ENCODE results near the gene CHSY1. TPM values are rescaled to one million over a fixed set of nuclear protein-coding genes. Genes with fewer than 3 reads are reported as not detected.

The CHSY1 gene
- total RNA-seq, 5 donors from 2014 or later (not counting 1 experiment from before 2014, with no cell fraction given): 10.8 to 17.7 (median 14.8) TPM

- ATAC-seq (replicated peaks in 1 of 4) (no peak), DNase-seq (no peak)
- 91% methylated on average over 4 of the region's 5 CpGs for WGBS (ENCODE audit: insufficient coverage)
- Mint-ChIP-seq H3K4me3 (no peak overlapping the region), H3K36me3 (peaks cover 68% of the 10 kb centered on the region), H3K27ac (no peak overlapping the region), H3K27me3 (no peaks in the 10 kb centered on the region), H3K4me1 (peaks cover 29 to 52% (median 44%) of the 10 kb centered on the region in 3 donors), H3K9me3 (peaks cover 4 to 17% (median 11%) of the 10 kb centered on the region in 3 donors)
- CTCF ChIA-PET: no interaction called here
- Histone ChIP-seq H3K4me3 (ENCODE audit: control insufficient read depth in 1 of 2, extremely low read depth in 1 of 2, low read length in 1 of 2) (no peak overlapping the region), H3K27ac (ENCODE audit: low read length) (no peak overlapping the region), H3K4me1 (ENCODE audit: control insufficient read depth in 1 of 2, extremely low read depth in 1 of 2, insufficient read depth in 2 of 2, low read length in 2 of 2) (peaks cover 0 to 11% of the 10 kb centered on the region in 2 experiments), H3K9me3 (no peaks in the 10 kb centered on the region), H3K36me3 (ENCODE audit: control insufficient read depth in 2 of 2, extremely low read depth in 1 of 2, insufficient read depth in 1 of 2, low read length in 1 of 2) (peaks cover 3 to 29% of the 10 kb centered on the region in 2 donors), H3K27me3 (replicated peaks in 1 of 2; ENCODE audit: control insufficient read depth in 2 of 2, extremely low read depth in 1 of 2, insufficient read depth in 2 of 2, low read length in 1 of 2) (no peaks in the 10 kb centered on the region)
- POLR2A ChIA-PET: no interaction called here
Measured at GRCh38 chr15:101232677-101233076, 19.2 kb downstream of the CHSY1 start.

GRCh38 chr15:101228313-101228712 lies 23.5 kb downstream of the CHSY1 start:
- CTCF ChIA-PET: no interaction called here
- Mint-ChIP-seq H3K4me1 (peaks cover 42 to 62% (median 57%) of the 10 kb centered on the region in 3 donors), H3K36me3 (peaks cover 64% of the 10 kb centered on the region), H3K27me3 (no peaks in the 10 kb centered on the region), H3K9me3 (peaks cover 4 to 19% (median 11%) of the 10 kb centered on the region in 3 donors), H3K4me3 (no peak overlapping the region), H3K27ac (no peak overlapping the region)
- POLR2A ChIA-PET: no interaction called here
- no peak for DNase-seq
- H3K36me3 ChIP-seq (ENCODE audit: control insufficient read depth in 2 of 2, extremely low read depth in 1 of 2, insufficient read depth in 1 of 2, low read length in 1 of 2): peaks cover 3 to 14% of the 10 kb centered on the region in 2 donors
- H3K27ac ChIP-seq (ENCODE audit: low read length): no peak overlapping the region
- H3K27me3 ChIP-seq (replicated peaks in 1 of 2; ENCODE audit: control insufficient read depth in 2 of 2, extremely low read depth in 1 of 2, insufficient read depth in 2 of 2, low read length in 1 of 2): no peaks in the 10 kb centered on the region
- no peaks in the 10 kb centered on the region for H3K9me3 ChIP-seq
- H3K4me1 ChIP-seq (ENCODE audit: control insufficient read depth in 1 of 2, extremely low read depth in 1 of 2, insufficient read depth in 2 of 2, low read length in 2 of 2): peaks cover 0 to 3% of the 10 kb centered on the region in 2 experiments
- no peak overlapping the region for H3K4me3 ChIP-seq (ENCODE audit: control insufficient read depth in 1 of 2, extremely low read depth in 1 of 2, low read length in 1 of 2)
- no peak for ATAC-seq (replicated peaks in 1 of 4)

GRCh38 chr15:101225658-101226057 lies 26.2 kb downstream of the CHSY1 start:
- POLR2A ChIA-PET: no interaction called here
- no peak for DNase-seq
- peaks cover 3 to 4% of the 10 kb centered on the region in 2 donors for H3K36me3 ChIP-seq (ENCODE audit: control insufficient read depth in 2 of 2, extremely low read depth in 1 of 2, insufficient read depth in 1 of 2, low read length in 1 of 2)
- no peak for ATAC-seq (replicated peaks in 1 of 4)
- no CpG with 5 or more reads among the region's 5 CpGs for WGBS (ENCODE audit: insufficient coverage)
- H3K36me3 Mint-ChIP-seq: peaks cover 50% of the 10 kb centered on the region
- peaks cover 4 to 19% (median 11%) of the 10 kb centered on the region in 3 donors for H3K9me3 Mint-ChIP-seq
- no peaks in the 10 kb centered on the region for H3K9me3 ChIP-seq
- H3K4me1 Mint-ChIP-seq: peaks cover 40 to 61% (median 54%) of the 10 kb centered on the region in 3 donors
- CTCF ChIA-PET: no interaction called here
- H3K4me3 ChIP-seq (ENCODE audit: control insufficient read depth in 1 of 2, extremely low read depth in 1 of 2, low read length in 1 of 2): no peak overlapping the region
- no peaks in the 10 kb centered on the region for H3K27me3 ChIP-seq (replicated peaks in 1 of 2; ENCODE audit: control insufficient read depth in 2 of 2, extremely low read depth in 1 of 2, insufficient read depth in 2 of 2, low read length in 1 of 2)
- H3K27ac Mint-ChIP-seq: no peak overlapping the region
- no peaks in the 10 kb centered on the region for H3K27me3 Mint-ChIP-seq
- no peaks in the 10 kb centered on the region for H3K4me1 ChIP-seq (ENCODE audit: control insufficient read depth in 1 of 2, extremely low read depth in 1 of 2, insufficient read depth in 2 of 2, low read length in 2 of 2)
- no peak overlapping the region for H3K4me3 Mint-ChIP-seq
- no peak overlapping the region for H3K27ac ChIP-seq (ENCODE audit: low read length)

GRCh38 chr15:101221902-101222301 lies 29.9 kb downstream of the CHSY1 start:
- peaks cover 0 to 4% of the 10 kb centered on the region in 2 experiments for H3K4me1 ChIP-seq (ENCODE audit: control insufficient read depth in 1 of 2, extremely low read depth in 1 of 2, insufficient read depth in 2 of 2, low read length in 2 of 2)
- H3K9me3 ChIP-seq: no peaks in the 10 kb centered on the region
- no peak overlapping the region for H3K4me3 Mint-ChIP-seq
- H3K4me1 Mint-ChIP-seq: peaks cover 44 to 72% (median 62%) of the 10 kb centered on the region in 3 donors
- no peak overlapping the region for H3K4me3 ChIP-seq (ENCODE audit: control insufficient read depth in 1 of 2, extremely low read depth in 1 of 2, low read length in 1 of 2)
- H3K9me3 Mint-ChIP-seq: no peaks in the 10 kb centered on the region
- POLR2A ChIA-PET: no interaction called here
- H3K27me3 ChIP-seq (replicated peaks in 1 of 2; ENCODE audit: control insufficient read depth in 2 of 2, extremely low read depth in 1 of 2, insufficient read depth in 2 of 2, low read length in 1 of 2): no peaks in the 10 kb centered on the region
- no peak for ATAC-seq (replicated peaks in 1 of 4)
- H3K27me3 Mint-ChIP-seq: no peaks in the 10 kb centered on the region
- CTCF ChIA-PET: interaction anchor here (0.6 to 1.5 kb wide), 3 partner anchors 16 to 19 kb away, joined by 3 to 4 read pairs (median 3); no protein-coding TSS in a partner anchor
- peaks cover 0 to 4% of the 10 kb centered on the region in 2 donors for H3K36me3 ChIP-seq (ENCODE audit: control insufficient read depth in 2 of 2, extremely low read depth in 1 of 2, insufficient read depth in 1 of 2, low read length in 1 of 2)
- no peak overlapping the region for H3K27ac ChIP-seq (ENCODE audit: low read length)
- H3K36me3 Mint-ChIP-seq: peaks cover 41% of the 10 kb centered on the region
- DNase-seq: no peak
- no CpG with 5 or more reads among the region's 4 CpGs for WGBS (ENCODE audit: insufficient coverage)
- H3K27ac Mint-ChIP-seq: no peak overlapping the region

GRCh38 chr15:101220060-101220459 lies 31.8 kb downstream of the CHSY1 start:
- H3K27me3 Mint-ChIP-seq: no peaks in the 10 kb centered on the region
- peaks cover 0 to 4% of the 10 kb centered on the region in 2 donors for H3K36me3 ChIP-seq (ENCODE audit: control insufficient read depth in 2 of 2, extremely low read depth in 1 of 2, insufficient read depth in 1 of 2, low read length in 1 of 2)
- peaks cover 0 to 4% of the 10 kb centered on the region in 2 experiments for H3K4me1 ChIP-seq (ENCODE audit: control insufficient read depth in 1 of 2, extremely low read depth in 1 of 2, insufficient read depth in 2 of 2, low read length in 2 of 2)
- 100% methylated on average over 2 of the region's 2 CpGs for WGBS (ENCODE audit: insufficient coverage)
- DNase-seq (no peak), ATAC-seq (replicated peaks in 1 of 4) (no peak)
- no peaks in the 10 kb centered on the region for H3K27me3 ChIP-seq (replicated peaks in 1 of 2; ENCODE audit: control insufficient read depth in 2 of 2, extremely low read depth in 1 of 2, insufficient read depth in 2 of 2, low read length in 1 of 2)
- peaks cover 36 to 65% (median 58%) of the 10 kb centered on the region in 3 donors for H3K4me1 Mint-ChIP-seq
- H3K36me3 Mint-ChIP-seq: peaks cover 35% of the 10 kb centered on the region
- no peak overlapping the region for H3K27ac ChIP-seq (ENCODE audit: low read length)
- ChIA-PET POLR2A (no interaction called here), CTCF (no interaction called here)
- H3K27ac Mint-ChIP-seq: no peak overlapping the region
- no peak overlapping the region for H3K4me3 Mint-ChIP-seq
- no peak overlapping the region for H3K4me3 ChIP-seq (ENCODE audit: control insufficient read depth in 1 of 2, extremely low read depth in 1 of 2, low read length in 1 of 2)
- H3K9me3 Mint-ChIP-seq: no peaks in the 10 kb centered on the region
- H3K9me3 ChIP-seq: no peaks in the 10 kb centered on the region

GRCh38 chr15:101219441-101219840 lies 32.4 kb downstream of the CHSY1 start:
- DNase-seq: no peak
- CTCF ChIA-PET: no interaction called here
- peak overlapping the region in 1 of 2 donors; percentile 4 for H3K27ac Mint-ChIP-seq
- peaks cover 33 to 63% (median 55%) of the 10 kb centered on the region in 3 donors for H3K4me1 Mint-ChIP-seq
- no peak overlapping the region for H3K4me3 ChIP-seq (ENCODE audit: control insufficient read depth in 1 of 2, extremely low read depth in 1 of 2, low read length in 1 of 2)
- H3K4me3 Mint-ChIP-seq: no peak overlapping the region
- H3K27me3 Mint-ChIP-seq: no peaks in the 10 kb centered on the region
- peaks cover 0 to 4% of the 10 kb centered on the region in 2 donors for H3K36me3 ChIP-seq (ENCODE audit: control insufficient read depth in 2 of 2, extremely low read depth in 1 of 2, insufficient read depth in 1 of 2, low read length in 1 of 2)
- ATAC-seq (replicated peaks in 1 of 4): no peak
- no peaks in the 10 kb centered on the region for H3K9me3 ChIP-seq
- POLR2A ChIA-PET: no interaction called here
- H3K27me3 ChIP-seq (replicated peaks in 1 of 2; ENCODE audit: control insufficient read depth in 2 of 2, extremely low read depth in 1 of 2, insufficient read depth in 2 of 2, low read length in 1 of 2): no peaks in the 10 kb centered on the region
- H3K4me1 ChIP-seq (ENCODE audit: control insufficient read depth in 1 of 2, extremely low read depth in 1 of 2, insufficient read depth in 2 of 2, low read length in 2 of 2): peaks cover 0 to 4% of the 10 kb centered on the region in 2 experiments
- H3K9me3 Mint-ChIP-seq: no peaks in the 10 kb centered on the region
- WGBS (ENCODE audit: insufficient coverage): 89% methylated on average over 2 of the region's 6 CpGs
- peaks cover 33% of the 10 kb centered on the region for H3K36me3 Mint-ChIP-seq
- no peak overlapping the region for H3K27ac ChIP-seq (ENCODE audit: low read length)

- H3K36me3 ChIP-seq (ENCODE audit: control insufficient read depth in 2 of 2, extremely low read depth in 1 of 2, insufficient read depth in 1 of 2, low read length in 1 of 2): peaks cover 0 to 3% of the 10 kb centered on the region in 2 donors
- peaks cover 29% of the 10 kb centered on the region for H3K36me3 Mint-ChIP-seq
- no peak overlapping the region for H3K4me3 Mint-ChIP-seq
- H3K4me1 ChIP-seq (ENCODE audit: control insufficient read depth in 1 of 2, extremely low read depth in 1 of 2, insufficient read depth in 2 of 2, low read length in 2 of 2): peaks cover 0 to 4% of the 10 kb centered on the region in 2 experiments
- no peaks in the 10 kb centered on the region for H3K9me3 Mint-ChIP-seq
- H3K9me3 ChIP-seq: no peaks in the 10 kb centered on the region
- H3K27ac Mint-ChIP-seq: no peak overlapping the region
- ChIA-PET POLR2A (no interaction called here), CTCF (interaction anchor here in 1 of 2 donors (1.5 kb wide), 1 partner anchor 41 kb away, joined by 3 read pairs; no protein-coding TSS in a partner anchor)
- peaks cover 42 to 68% (median 61%) of the 10 kb centered on the region in 3 donors for H3K4me1 Mint-ChIP-seq
- no peaks in the 10 kb centered on the region for H3K27me3 ChIP-seq (replicated peaks in 1 of 2; ENCODE audit: control insufficient read depth in 2 of 2, extremely low read depth in 1 of 2, insufficient read depth in 2 of 2, low read length in 1 of 2)
- H3K4me3 ChIP-seq (ENCODE audit: control insufficient read depth in 1 of 2, extremely low read depth in 1 of 2, low read length in 1 of 2): no peak overlapping the region
- ATAC-seq (replicated peaks in 1 of 4) (no peak), DNase-seq (no peak)
- WGBS (ENCODE audit: insufficient coverage): 94% methylated on average over 4 of the region's 6 CpGs
- H3K27me3 Mint-ChIP-seq: no peaks in the 10 kb centered on the region
- no peak overlapping the region for H3K27ac ChIP-seq (ENCODE audit: low read length)
Measured at GRCh38 chr15:101217446-101217845, 34.4 kb downstream of the CHSY1 start.
